ENCODE measurements around the gene ZBTB16. TPM values are rescaled to one million over a fixed set of nuclear protein-coding genes. Genes with fewer than 3 reads are reported as not detected.

Gene ZBTB16
- total RNA-seq, 4 donors from 2014 or later = 82.7 to 375 (median 189) TPM

DNA sequence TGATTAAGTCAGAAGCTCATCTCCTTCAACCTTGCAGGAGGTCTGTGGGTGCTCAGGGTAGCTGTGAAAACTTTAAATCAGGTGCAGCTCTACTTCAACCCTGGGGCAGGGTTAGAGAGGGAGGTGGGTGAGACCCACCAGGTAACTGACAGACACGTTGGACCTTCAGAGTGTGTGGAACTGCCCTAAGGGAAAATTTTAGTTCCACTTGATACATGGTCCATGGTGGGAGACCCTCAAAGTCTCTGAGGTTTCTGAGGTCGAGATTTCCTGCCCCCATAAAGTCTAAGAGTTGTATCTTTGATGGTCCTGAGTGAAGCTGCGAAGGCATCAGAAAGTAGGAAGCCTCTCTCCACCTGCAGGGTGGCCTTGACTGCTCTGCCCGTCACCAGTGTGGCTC, 212.8 kb downstream of the ZBTB16 start:
- TF ChIP-seq, protein P1, sequence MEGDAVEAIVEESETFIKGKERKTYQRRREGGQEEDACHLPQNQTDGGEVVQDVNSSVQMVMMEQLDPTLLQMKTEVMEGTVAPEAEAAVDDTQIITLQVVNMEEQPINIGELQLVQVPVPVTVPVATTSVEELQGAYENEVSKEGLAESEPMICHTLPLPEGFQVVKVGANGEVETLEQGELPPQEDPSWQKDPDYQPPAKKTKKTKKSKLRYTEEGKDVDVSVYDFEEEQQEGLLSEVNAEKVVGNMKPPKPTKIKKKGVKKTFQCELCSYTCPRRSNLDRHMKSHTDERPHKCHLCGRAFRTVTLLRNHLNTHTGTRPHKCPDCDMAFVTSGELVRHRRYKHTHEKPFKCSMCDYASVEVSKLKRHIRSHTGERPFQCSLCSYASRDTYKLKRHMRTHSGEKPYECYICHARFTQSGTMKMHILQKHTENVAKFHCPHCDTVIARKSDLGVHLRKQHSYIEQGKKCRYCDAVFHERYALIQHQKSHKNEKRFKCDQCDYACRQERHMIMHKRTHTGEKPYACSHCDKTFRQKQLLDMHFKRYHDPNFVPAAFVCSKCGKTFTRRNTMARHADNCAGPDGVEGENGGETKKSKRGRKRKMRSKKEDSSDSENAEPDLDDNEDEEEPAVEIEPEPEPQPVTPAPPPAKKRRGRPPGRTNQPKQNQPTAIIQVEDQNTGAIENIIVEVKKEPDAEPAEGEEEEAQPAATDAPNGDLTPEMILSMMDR (IDR thresholded peaks at IDR 0.05) = no peak
- no peak for ATAC-seq (ENCODE audit: low FRiP score)
- no peak for DNase-seq (ENCODE audit: low spot score)

DNA sequence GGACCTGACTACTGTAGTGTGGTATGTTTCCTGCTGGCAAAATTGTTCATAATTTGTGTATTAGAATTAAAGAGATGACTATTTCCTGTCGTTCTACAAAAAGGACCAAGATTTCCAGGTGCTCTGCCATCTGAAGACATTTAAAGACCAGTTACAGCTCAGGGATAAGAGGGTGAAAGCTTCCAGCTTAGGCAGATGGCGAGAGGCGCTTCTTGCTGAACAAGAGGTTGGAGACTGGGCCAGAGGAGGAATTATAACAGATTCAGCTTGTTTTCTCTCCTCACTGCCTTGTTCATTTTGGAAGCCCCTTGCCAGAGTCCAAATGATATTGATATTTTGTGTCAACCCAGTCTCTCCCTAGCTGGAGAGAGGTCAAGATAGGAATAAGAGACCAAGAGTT, 213.6 kb downstream of the ZBTB16 start:
- TF ChIP-seq, protein P1 (IDR thresholded peaks at IDR 0.05) = no peak
- ATAC-seq (ENCODE audit: low FRiP score) (no peak), DNase-seq (ENCODE audit: low spot score) (no peak)

DNA sequence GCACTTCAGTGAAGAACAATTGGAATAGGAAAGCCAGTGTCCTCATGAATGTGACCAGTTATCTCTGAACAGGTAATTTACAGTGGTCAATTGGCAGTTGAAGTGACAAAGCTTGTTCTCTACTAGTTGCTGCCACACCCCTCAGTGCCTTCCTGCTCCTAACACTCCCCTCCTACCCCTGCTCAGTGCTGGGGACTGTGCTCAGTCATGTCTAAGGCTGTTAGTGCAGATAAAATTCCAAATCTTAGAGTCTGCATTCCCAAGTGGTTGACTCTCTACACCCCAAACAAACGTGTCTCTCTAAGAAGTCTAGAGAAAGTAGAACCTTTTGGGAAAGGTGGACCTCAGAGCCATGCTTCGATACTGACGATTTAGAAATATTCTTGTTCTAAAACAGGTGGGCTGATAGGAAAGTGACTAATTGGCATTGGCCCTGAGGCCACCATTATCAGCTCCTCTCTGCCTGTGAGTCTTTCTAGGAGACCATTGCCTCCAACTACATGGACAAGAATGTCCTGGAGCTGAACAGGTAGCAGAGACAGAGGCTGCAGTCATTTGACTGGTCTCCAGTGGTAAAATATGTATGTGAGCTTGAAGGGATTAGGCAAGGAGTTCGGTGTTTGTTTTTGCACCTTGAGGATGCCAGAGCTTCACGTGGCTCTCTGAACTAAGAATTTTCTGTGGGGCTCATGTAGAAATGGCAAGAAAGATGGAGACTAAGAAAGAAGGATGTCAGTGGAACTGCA, 214.6 kb downstream of the ZBTB16 start:
- DNase-seq (ENCODE audit: low spot score) = no peak
- ATAC-seq (ENCODE audit: low FRiP score) = no peak
- TF ChIP-seq, protein P1 (IDR thresholded peaks at IDR 0.05) = no peak

- TF ChIP-seq, protein P1 (IDR thresholded peaks at IDR 0.05) = no peak
- no peak for ATAC-seq (ENCODE audit: low FRiP score)
- DNase-seq (ENCODE audit: low spot score) = no peak
Observed at GRCh38 chr11:114274637-114275036, 215.1 kb downstream of the ZBTB16 start.

DNA sequence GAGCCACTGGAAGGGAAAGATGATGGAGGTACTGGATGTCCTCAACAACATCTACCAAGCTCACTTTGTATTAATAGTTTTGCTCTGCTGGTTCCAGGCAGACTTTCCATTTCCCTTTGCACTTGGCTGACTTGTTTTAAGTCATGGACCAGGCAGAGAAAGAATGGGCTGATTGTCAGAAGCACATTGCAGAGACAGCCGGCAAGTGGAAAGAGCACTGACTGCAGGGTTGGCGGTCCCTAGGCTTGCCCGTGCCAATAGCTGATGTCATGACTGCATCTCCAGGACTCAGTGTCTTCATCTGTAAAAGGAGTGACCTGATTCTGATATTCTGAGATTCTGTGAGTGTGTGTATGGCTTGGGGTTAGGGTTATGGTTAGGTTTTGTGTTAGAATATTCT, 215.8 kb downstream of the ZBTB16 start:
- ATAC-seq (ENCODE audit: low FRiP score) (no peak), DNase-seq (ENCODE audit: low spot score) (no peak)
- TF ChIP-seq, protein P1 (IDR thresholded peaks at IDR 0.05) = no peak

GRCh38 chr11:114276077-114276476, 216.6 kb downstream of the ZBTB16 start:
- no peak for ATAC-seq (ENCODE audit: low FRiP score)
- TF ChIP-seq, protein P1 (IDR thresholded peaks at IDR 0.05) = no peak
- no peak for DNase-seq (ENCODE audit: low spot score)

- DNase-seq (ENCODE audit: low spot score) (no peak), ATAC-seq (ENCODE audit: low FRiP score) (no peak)
- TF ChIP-seq, protein P1 (IDR thresholded peaks at IDR 0.05) = no peak
Observed at GRCh38 chr11:114277637-114278341, 218.3 kb downstream of the ZBTB16 start.

Data from omental fat pad (tissue), 4 donors.